OCI-LY3 (cell line): ENCODE data around the gene AUTS2.

Source experiments
- H2AFZ ChIP-seq: fragments of 200-600, 300-600 bp; shearing (Covaris generic); 2 replicates; pipeline ENCODE4 v1.6.0; 2014; ENCODE audit warnings: antibody characterized with exemption, low read depth, low read length
- H3K27ac ChIP-seq: fragments of 200-600, 300-600 bp; sonication (generic); 2 replicates; pipeline ENCODE4 v1.5.1; 2014; ENCODE audit warnings: mild to moderate bottlenecking, low read length, moderate library complexity, mixed read lengths
- H3K27me3 ChIP-seq: fragments of 200-600, 300-600 bp; sonication (generic); 2 replicates; pipeline ENCODE4 v1.6.1; 2014; ENCODE audit warnings: low read depth, low read length, mixed read lengths
- H3K36me3 ChIP-seq: fragments of 200-600, 300-600 bp; sonication (generic); replicated peaks from 2 replicates; pipeline ENCODE3; 2014; ENCODE audit warnings: low read depth, low read length, mixed read lengths
- H3K4me1 ChIP-seq: fragments of 300-600, 200-600 bp; sonication (generic); 2 replicates; pipeline ENCODE4 v1.6.1; 2014; ENCODE audit warnings: low read length, mixed read lengths
- H3K4me2 ChIP-seq: fragments of 200-600, 300-600 bp; sonication (generic); 2 replicates; pipeline ENCODE4 v1.6.1; 2014; ENCODE audit warnings: low read length, mixed read lengths
- H3K4me3 ChIP-seq: fragments of 300-600, 200-600 bp; sonication (generic); 2 replicates; pipeline ENCODE4 v1.5.1; 2014; ENCODE audit warnings: antibody characterized with exemption, mild to moderate bottlenecking, low read length, moderate library complexity
- H3K79me2 ChIP-seq: fragments of 300-600, 200-600 bp; shearing (Covaris generic); 2 replicates; pipeline ENCODE4 v1.6.1; 2014; ENCODE audit warnings: mild to moderate bottlenecking, low read length, mixed read lengths
- H3K9ac ChIP-seq: fragments of 300-600, 200-600 bp; shearing (Covaris generic); 2 replicates; pipeline ENCODE4 v1.6.0; 2014; ENCODE audit warnings: mild to moderate bottlenecking, low read length, moderate library complexity
- H3K9me3 ChIP-seq: fragments of 200-600, 300-600 bp; shearing (Covaris generic); 2 replicates; pipeline ENCODE4 v1.6.1; 2014; ENCODE audit warnings: low read length, mixed read lengths; ENCODE audit not compliant: insufficient read depth
- H4K20me1 ChIP-seq: fragments of 200-600, 300-600 bp; sonication (generic); 2 replicates; pipeline ENCODE4 v1.6.1; 2016; ENCODE audit warnings: low read length, mixed read lengths; ENCODE audit not compliant: insufficient read depth
- EZH2phosphoT487 ChIP-seq: fragments of 200-600 bp; shearing (Covaris generic); IDR thresholded peaks from 2 replicates; pipeline ENCODE4 v1.6.1; 2018; ENCODE audit warnings: antibody characterized with exemption, mixed run types, low read depth
- TF ChIP-seq, protein P1 (sequence below): fragments of 200-600, 300-600 bp; sonication (generic); IDR thresholded peaks from 2 replicates; pipeline ENCODE4 v1.5.1; 2014; ENCODE audit warnings: antibody characterized with exemption, low read length, low read depth

Gene AUTS2

DNA sequence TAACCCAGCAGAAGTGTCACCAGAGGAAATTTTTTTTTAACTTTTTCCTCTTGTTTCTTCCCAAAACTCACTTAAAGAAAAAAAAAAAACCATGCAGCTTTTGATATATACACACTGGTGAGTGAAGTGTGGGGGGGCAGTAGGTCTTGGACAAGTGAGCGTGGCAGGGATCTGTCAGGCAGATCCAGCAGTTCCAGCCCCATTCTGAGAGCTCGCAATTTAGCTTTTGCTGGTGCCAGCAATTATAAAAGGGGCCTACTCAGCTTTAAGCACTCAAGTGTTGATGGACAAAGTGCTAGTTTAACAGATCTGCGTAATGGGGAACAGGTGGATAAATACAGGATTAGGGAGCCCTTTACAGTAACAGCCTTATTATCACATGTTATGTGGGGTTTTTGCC lies 914.5 kb downstream of the AUTS2 start:
- H3K9me3 ChIP-seq, result no peaks in the 10 kb centered on the region
- no peak overlapping the region for H3K27ac ChIP-seq

DNA sequence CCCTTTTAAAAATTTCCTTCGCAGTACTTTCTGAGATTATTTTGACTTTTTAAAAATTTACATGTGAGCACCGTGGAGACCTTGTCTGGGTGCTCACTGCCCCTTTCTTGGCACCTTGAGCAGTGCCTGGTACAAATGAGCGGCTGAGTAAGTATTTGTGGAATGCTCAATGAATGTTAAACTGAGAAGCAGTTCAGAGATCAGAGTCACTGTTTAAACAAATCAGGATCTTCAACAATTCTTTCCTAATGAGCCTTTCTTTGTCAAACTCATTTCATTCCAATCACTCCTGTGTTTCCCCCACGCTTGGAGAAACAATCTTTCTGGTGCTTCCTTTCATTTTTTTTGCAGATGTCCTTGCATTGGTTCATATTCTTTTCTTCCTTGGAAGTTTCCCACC lies 922.3 kb downstream of the AUTS2 start:
- Histone ChIP-seq H3K9me3 (no peaks in the 10 kb centered on the region), H3K4me2 (no peak overlapping the region), H3K27me3 (no peaks in the 10 kb centered on the region), H3K9ac (no peak overlapping the region), H3K36me3 (no peaks in the 10 kb centered on the region), H3K4me3 (no peak overlapping the region), H3K79me2 (no peaks in the 10 kb centered on the region), H4K20me1 (no peaks in the 10 kb centered on the region), H3K27ac (no peak overlapping the region), H3K4me1 (no peaks in the 10 kb centered on the region), H2AFZ (no peak overlapping the region)
- TF ChIP-seq, protein P1, sequence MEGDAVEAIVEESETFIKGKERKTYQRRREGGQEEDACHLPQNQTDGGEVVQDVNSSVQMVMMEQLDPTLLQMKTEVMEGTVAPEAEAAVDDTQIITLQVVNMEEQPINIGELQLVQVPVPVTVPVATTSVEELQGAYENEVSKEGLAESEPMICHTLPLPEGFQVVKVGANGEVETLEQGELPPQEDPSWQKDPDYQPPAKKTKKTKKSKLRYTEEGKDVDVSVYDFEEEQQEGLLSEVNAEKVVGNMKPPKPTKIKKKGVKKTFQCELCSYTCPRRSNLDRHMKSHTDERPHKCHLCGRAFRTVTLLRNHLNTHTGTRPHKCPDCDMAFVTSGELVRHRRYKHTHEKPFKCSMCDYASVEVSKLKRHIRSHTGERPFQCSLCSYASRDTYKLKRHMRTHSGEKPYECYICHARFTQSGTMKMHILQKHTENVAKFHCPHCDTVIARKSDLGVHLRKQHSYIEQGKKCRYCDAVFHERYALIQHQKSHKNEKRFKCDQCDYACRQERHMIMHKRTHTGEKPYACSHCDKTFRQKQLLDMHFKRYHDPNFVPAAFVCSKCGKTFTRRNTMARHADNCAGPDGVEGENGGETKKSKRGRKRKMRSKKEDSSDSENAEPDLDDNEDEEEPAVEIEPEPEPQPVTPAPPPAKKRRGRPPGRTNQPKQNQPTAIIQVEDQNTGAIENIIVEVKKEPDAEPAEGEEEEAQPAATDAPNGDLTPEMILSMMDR, result no peak
- no peak for TF ChIP-seq EZH2phosphoT487

More for the DNA sequence above, 914.5 kb downstream of the AUTS2 start:
- no peaks in the 10 kb centered on the region for H3K4me1 ChIP-seq
- H3K4me2 ChIP-seq, result no peak overlapping the region
- no peak overlapping the region for H3K4me3 ChIP-seq
- no peaks in the 10 kb centered on the region for H4K20me1 ChIP-seq
- no peak overlapping the region for H2AFZ ChIP-seq
- no peak overlapping the region for H3K9ac ChIP-seq
- TF ChIP-seq EZH2phosphoT487, result no peak
- TF ChIP-seq, protein P1, result no peak
- no peaks in the 10 kb centered on the region for H3K27me3 ChIP-seq
- H3K79me2 ChIP-seq, result no peaks in the 10 kb centered on the region
- H3K36me3 ChIP-seq, result no peaks in the 10 kb centered on the region

DNA sequence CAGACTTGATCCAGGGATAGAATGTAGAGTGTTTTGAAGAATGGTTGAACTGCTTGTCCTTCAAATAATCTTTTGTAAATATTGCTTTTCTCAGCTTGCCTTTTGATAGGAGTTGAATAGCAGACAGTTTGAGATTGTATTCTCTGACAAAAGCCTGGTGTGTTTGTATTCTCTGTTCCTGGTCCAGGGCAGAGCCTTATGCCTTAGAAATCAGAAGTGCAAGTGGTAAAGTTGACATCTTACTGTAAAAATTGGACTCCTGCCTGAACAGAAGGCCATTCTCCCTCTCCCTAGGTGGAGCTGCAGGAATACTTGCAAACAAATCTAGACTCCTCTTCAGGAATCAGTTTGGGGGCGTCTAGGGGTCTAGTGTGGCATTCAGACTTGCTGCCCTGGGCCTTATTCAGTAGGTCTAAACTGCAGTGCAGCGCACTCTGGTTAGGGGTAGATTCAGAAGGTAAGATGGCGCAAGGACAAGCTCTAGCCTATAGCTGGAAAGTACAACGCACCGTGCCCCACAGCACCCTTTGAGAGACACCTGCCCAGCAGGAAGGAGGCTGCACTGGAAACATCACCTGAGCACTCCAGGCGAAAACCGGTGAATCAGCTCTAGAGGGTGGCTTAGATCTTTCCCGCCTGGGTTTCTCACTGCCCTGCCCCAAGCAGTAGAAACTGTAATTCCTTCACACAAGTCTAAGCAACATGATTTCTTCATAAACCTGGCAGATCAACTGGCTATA lies 925.1 kb downstream of the AUTS2 start:
- Histone ChIP-seq H3K9ac (no peak overlapping the region), H3K4me1 (no peaks in the 10 kb centered on the region), H3K4me3 (no peak overlapping the region), H3K79me2 (no peaks in the 10 kb centered on the region), H3K9me3 (no peaks in the 10 kb centered on the region), H3K4me2 (no peak overlapping the region), H3K27ac (no peak overlapping the region), H4K20me1 (no peaks in the 10 kb centered on the region), H3K27me3 (no peaks in the 10 kb centered on the region), H3K36me3 (no peaks in the 10 kb centered on the region), H2AFZ (no peak overlapping the region)
- TF ChIP-seq, protein P1, result no peak
- TF ChIP-seq EZH2phosphoT487, result no peak

DNA sequence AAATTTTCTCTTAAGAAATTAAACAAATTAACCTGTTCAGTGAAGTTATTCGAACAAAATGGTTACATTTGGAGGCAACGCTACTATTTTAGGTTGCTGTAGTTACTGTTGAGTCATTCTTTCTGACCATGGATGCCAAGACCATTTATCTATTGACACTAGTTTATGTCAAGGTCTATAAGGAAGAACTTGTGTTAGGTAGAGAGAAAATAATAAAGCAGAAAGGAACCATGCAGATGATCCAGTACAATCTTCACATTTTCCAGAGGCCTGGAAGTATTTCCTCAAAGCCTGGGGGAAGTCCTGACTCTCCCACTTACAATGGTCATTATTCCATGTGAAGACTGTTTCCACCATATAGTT lies 925.7 kb downstream of the AUTS2 start:
- Histone ChIP-seq H3K27me3 (no peaks in the 10 kb centered on the region), H3K79me2 (no peaks in the 10 kb centered on the region), H3K4me2 (no peak overlapping the region), H4K20me1 (no peaks in the 10 kb centered on the region), H3K9ac (no peak overlapping the region), H3K9me3 (no peaks in the 10 kb centered on the region), H3K27ac (no peak overlapping the region), H2AFZ (no peak overlapping the region), H3K36me3 (no peaks in the 10 kb centered on the region), H3K4me3 (no peak overlapping the region), H3K4me1 (no peaks in the 10 kb centered on the region)
- TF ChIP-seq, protein P1, result no peak
- TF ChIP-seq EZH2phosphoT487, result no peak
